WTC11 (cell line): ENCODE measurements around the gene MOB3B.

Source experiments
- CDX4 ChIP-seq: fragments of 250-450 bp; sonication (Bioruptor Pico); IDR thresholded peaks from 2 replicates; pipeline ENCODE4 v1.9.0; 2021; ENCODE audit warnings: moderate library complexity, mild to moderate bottlenecking, inconsistent platforms, borderline replicate concordance
- CREB1 ChIP-seq: sonication (generic); formaldehyde crosslinking; IDR thresholded peaks from 2 replicates; pipeline ENCODE4 v1.8.0; 2023; ENCODE audit warnings: mild to moderate bottlenecking, missing genetic modification reagents
- CTCF ChIP-seq: fragments of 200-600 bp; IDR thresholded peaks from 2 replicates; pipeline ENCODE4 v1.8.0; 2022; ENCODE audit warnings: antibody characterized with exemption
- E2F1 ChIP-seq: sonication (generic); formaldehyde crosslinking; IDR thresholded peaks from 2 replicates; pipeline ENCODE4 v1.8.0; 2022; ENCODE audit warnings: mild to moderate bottlenecking, missing genetic modification reagents
- ELF4 ChIP-seq: sonication (generic); formaldehyde crosslinking; IDR thresholded peaks from 2 replicates; pipeline ENCODE4 v1.8.1; 2022; ENCODE audit warnings: low read depth, mild to moderate bottlenecking, moderate library complexity, missing genetic modification reagents
- GABPB1 ChIP-seq: sonication (generic); formaldehyde crosslinking; IDR thresholded peaks from 2 replicates; pipeline ENCODE4 v1.8.1; 2023; ENCODE audit warnings: mild to moderate bottlenecking, missing genetic modification reagents
- IRF2 ChIP-seq: sonication (generic); formaldehyde crosslinking; IDR thresholded peaks from 2 replicates; pipeline ENCODE4 v1.8.0; 2022; ENCODE audit warnings: low read depth, missing genetic modification reagents, borderline replicate concordance
- NFYB ChIP-seq: sonication (generic); formaldehyde crosslinking; conservative IDR thresholded peaks from 2 replicates; pipeline ENCODE4 v1.8.0; 2022; ENCODE audit warnings: low read depth, missing genetic modification reagents
- SP1 ChIP-seq: sonication (generic); formaldehyde crosslinking; conservative IDR thresholded peaks from 2 replicates; pipeline ENCODE4 v1.8.1; 2022; ENCODE audit warnings: missing genetic modification reagents
- STAT6 ChIP-seq: sonication (generic); formaldehyde crosslinking; conservative IDR thresholded peaks from 2 replicates; pipeline ENCODE4 v1.8.1; 2023; ENCODE audit warnings: mild to moderate bottlenecking, low read depth, missing genetic modification reagents, moderate library complexity
- ZNF121 ChIP-seq: sonication (generic); formaldehyde crosslinking; IDR thresholded peaks from 2 replicates; pipeline ENCODE4 v1.8.0; 2023; ENCODE audit warnings: missing genetic modification reagents
- ZNF281 ChIP-seq: sonication (generic); formaldehyde crosslinking; IDR thresholded peaks from 2 replicates; pipeline ENCODE4 v1.8.0; 2023; ENCODE audit warnings: mild to moderate bottlenecking, missing genetic modification reagents
- ZNF512 ChIP-seq: sonication (generic); formaldehyde crosslinking; IDR thresholded peaks from 2 replicates; pipeline ENCODE4 v1.8.1; 2022; ENCODE audit warnings: missing genetic modification reagents, borderline replicate concordance

- TF ChIP-seq NFYB: no peak
- no peak for TF ChIP-seq CTCF
- TF ChIP-seq STAT6 (CRISPR knock-in tag): no peak
- no peak for TF ChIP-seq ZNF512 (CRISPR knock-in tag)
- TF ChIP-seq ZNF281 (CRISPR knock-in tag): no peak
- no peak for TF ChIP-seq ELF4
- TF ChIP-seq CDX4 (CRISPR knock-in tag): no peak
- no peak for TF ChIP-seq E2F1
- TF ChIP-seq GABPB1 (CRISPR knock-in tag): no peak
- TF ChIP-seq SP1 (CRISPR knock-in tag): no peak
- TF ChIP-seq ZNF121 (CRISPR knock-in tag): no peak
- TF ChIP-seq IRF2: no peak
- no peak for TF ChIP-seq CREB1 (CRISPR knock-in tag)
Measured at GRCh38 chr9:27453860-27454553, 75.6 kb downstream of the MOB3B start.
